Duodenal mucosa (tissue), 2 donors: ENCODE results near the gene LIPE.

Experiments
- H3K27ac ChIP-seq: one replicate; pipeline ENCODE4 v1.7.0; 2013; ENCODE audit warnings: low read depth, low read length
- H3K27me3 ChIP-seq, 2 donors: one replicate each; pipeline ENCODE4 v1.7.0; 2013; ENCODE audit warnings: low read length in 2 of 2, control low read depth in 1 of 2; ENCODE audit not compliant: insufficient read depth in 2 of 2, control insufficient read depth in 1 of 2
- H3K36me3 ChIP-seq, 2 donors: one replicate each; pipeline ENCODE4 v1.7.0; 2013; ENCODE audit warnings: low read length in 2 of 2, control low read depth in 1 of 2; ENCODE audit not compliant: insufficient read depth in 2 of 2, control insufficient read depth in 1 of 2
- H3K4me1 ChIP-seq, 2 donors: one replicate each; pipeline ENCODE4 v1.7.0; 2013; ENCODE audit warnings: low read length in 2 of 2, control low read depth in 1 of 2; ENCODE audit not compliant: insufficient read depth in 2 of 2, control insufficient read depth in 1 of 2
- H3K4me3 ChIP-seq, 2 donors: one replicate each; pipeline ENCODE4 v1.7.0; 2013; ENCODE audit warnings: low read length in 2 of 2, low read depth in 1 of 2
- H3K9ac ChIP-seq, 2 donors: one replicate each; pipeline ENCODE4 v1.7.0; 2013; ENCODE audit warnings: low read length in 2 of 2, low read depth in 1 of 2
- H3K9me3 ChIP-seq, 2 donors: one replicate each; pipeline ENCODE4 v1.7.0; 2013; ENCODE audit warnings: low read length in 2 of 2, control low read depth in 1 of 2; ENCODE audit not compliant: control insufficient read depth in 1 of 2

Gene LIPE

GRCh38 chr19:42357290-42357689 lies 69.9 kb downstream of the LIPE start:
- Histone ChIP-seq H3K4me1 (no peaks in the 10 kb centered on the region), H3K27ac (no peak overlapping the region), H3K4me3 (no peak overlapping the region), H3K9me3 (no peaks in the 10 kb centered on the region), H3K36me3 (peaks cover 13 to 41% of the 10 kb centered on the region in 2 donors), H3K9ac (no peak overlapping the region), H3K27me3 (no peaks in the 10 kb centered on the region)

- Histone ChIP-seq H3K27ac (no peak overlapping the region), H3K27me3 (no peaks in the 10 kb centered on the region), H3K9ac (no peak overlapping the region), H3K4me3 (no peak overlapping the region), H3K36me3 (peaks cover 13 to 37% of the 10 kb centered on the region in 2 donors), H3K9me3 (no peaks in the 10 kb centered on the region), H3K4me1 (no peaks in the 10 kb centered on the region)
These were observed 70.5 kb downstream of the LIPE start for GRCh38 chr19:42356686-42357085.

GRCh38 chr19:42355896-42356295 lies 71.3 kb downstream of the LIPE start:
- H3K27ac ChIP-seq: no peak overlapping the region
- no peaks in the 10 kb centered on the region for H3K27me3 ChIP-seq
- H3K4me3 ChIP-seq: no peak overlapping the region
- H3K4me1 ChIP-seq: no peaks in the 10 kb centered on the region
- H3K9me3 ChIP-seq: no peaks in the 10 kb centered on the region
- peaks cover 13 to 43% of the 10 kb centered on the region in 2 donors for H3K36me3 ChIP-seq
- H3K9ac ChIP-seq: no peak overlapping the region

- Histone ChIP-seq H3K9me3 (no peaks in the 10 kb centered on the region), H3K27me3 (no peaks in the 10 kb centered on the region), H3K4me3 (no peak overlapping the region), H3K9ac (no peak overlapping the region), H3K27ac (no peak overlapping the region), H3K4me1 (no peaks in the 10 kb centered on the region), H3K36me3 (peaks cover 13 to 43% of the 10 kb centered on the region in 2 donors)
These were observed 73.7 kb downstream of the LIPE start for GRCh38 chr19:42353341-42354015.

DNA sequence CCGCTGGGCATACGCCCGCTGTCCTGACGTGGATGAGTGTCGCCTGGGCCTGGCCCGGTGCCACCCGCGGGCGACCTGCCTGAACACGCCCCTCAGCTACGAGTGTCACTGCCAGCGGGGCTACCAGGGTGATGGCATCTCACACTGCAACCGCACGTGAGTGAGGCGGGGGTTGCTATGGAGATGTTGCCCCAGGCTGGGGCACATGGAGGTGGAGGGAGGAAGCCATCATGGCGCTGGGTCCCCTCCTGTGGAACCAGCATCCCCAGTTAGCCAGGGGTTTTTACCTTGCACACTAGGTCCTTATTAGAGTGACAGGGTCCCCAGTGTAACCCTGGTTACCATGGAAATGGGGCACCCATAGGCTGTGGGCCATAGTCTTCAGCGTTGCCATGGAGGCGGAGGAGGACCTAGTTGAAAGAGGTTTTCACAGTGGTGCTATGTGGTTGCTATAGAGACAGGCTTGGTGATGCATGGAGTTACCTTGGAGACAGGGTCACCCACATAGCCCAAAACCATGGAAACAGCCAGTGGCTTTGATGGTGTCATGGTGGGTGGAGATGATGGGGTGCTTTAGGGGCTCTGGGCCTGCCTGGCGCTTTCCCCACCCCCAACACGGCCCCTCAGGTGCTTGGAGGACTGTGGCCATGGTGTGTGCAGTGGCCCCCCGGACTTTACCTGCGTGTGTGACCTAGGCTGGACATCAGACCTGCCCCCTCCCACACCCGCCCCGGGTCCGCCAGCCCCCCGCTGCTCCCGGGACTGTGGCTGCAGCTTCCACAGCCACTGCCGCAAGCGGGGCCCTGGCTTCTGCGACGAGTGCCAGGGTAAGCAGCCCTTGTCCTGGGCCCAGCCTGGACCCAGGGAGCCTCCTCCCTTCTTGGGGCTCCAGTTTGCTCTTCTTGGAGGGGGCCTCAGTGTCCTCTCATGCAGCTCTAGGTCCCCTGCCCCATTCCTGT lies 74.6 kb downstream of the LIPE start:
- Histone ChIP-seq H3K9me3 (no peaks in the 10 kb centered on the region), H3K9ac (no peak overlapping the region), H3K36me3 (peaks cover 17 to 38% of the 10 kb centered on the region in 2 donors), H3K27ac (no peak overlapping the region), H3K27me3 (no peaks in the 10 kb centered on the region), H3K4me1 (no peaks in the 10 kb centered on the region), H3K4me3 (no peak overlapping the region)
